Endothelial cell of umbilical vein (primary cell): ENCODE measurements around the gene TMEM140. TPM values are rescaled to one million over a fixed set of nuclear protein-coding genes. Genes with fewer than 3 reads are reported as not detected.

Experiments
- BruUV-seq: library from RNA; stranded (reverse); fragments of 400-500 nt; replicated peaks from 2 replicates; lab custom pipeline; 2021; lab: Mats Ljungman, UMichigan
- CTCF ChIA-PET: fragments of 300-600, 350-600 bp; sonication (Branson Sonifier 250); formaldehyde crosslinking; loops from one replicate; lab custom pipeline; 2021; ENCODE audit warnings: antibody characterized with exemption, inconsistent platforms; lab: Charles Lee
- POLR2A ChIA-PET: fragments of 300-600, 350-600 bp; sonication (Branson Sonifier 250); formaldehyde crosslinking; loops from one replicate; lab custom pipeline; 2021; ENCODE audit warnings: antibody characterized with exemption, inconsistent platforms; lab: Charles Lee
- DNase-seq: peaks from one replicate; pipeline ENCODE4 v3.0.0-alpha.2; 2011; ENCODE audit warnings: low read depth, low spot score
- FAIRE-seq: peaks from 2 replicates; lab custom pipeline; 2011; peaks lifted over from hg19 to GRCh38; lab: Jason Lieb, UNC
- H2AFZ ChIP-seq: 2 replicates; pipeline ENCODE4 v1.6.0; 2012; ENCODE audit warnings: low read depth, low read length, control low read depth, inconsistent platforms
- H3K27ac ChIP-seq: 2 replicates; pipeline ENCODE4 v1.5.1; 2011; ENCODE audit warnings: low read depth, mild to moderate bottlenecking, control low read depth, low read length, moderate library complexity; ENCODE audit not compliant: insufficient read depth
- H3K27me3 ChIP-seq, 2 experiments: 2 replicates each; pipeline versions ENCODE4 v1.6.0 to v1.6.1; 2011; ENCODE audit warnings: low read length in 2 of 2, mixed read lengths in 1 of 2; ENCODE audit not compliant: control insufficient read depth in 2 of 2, insufficient read depth in 2 of 2
- H3K36me3 ChIP-seq, 2 experiments: 2 replicates in 1 of 2; 3 replicates in 1 of 2; pipeline ENCODE4 v1.5.1; 2011; ENCODE audit warnings: low read length in 2 of 2, mild to moderate bottlenecking in 1 of 2, moderate library complexity in 1 of 2; ENCODE audit not compliant: control insufficient read depth in 2 of 2, insufficient read depth in 2 of 2; ENCODE audit errors: extremely low read depth in 1 of 2
- H3K4me1 ChIP-seq: 3 replicates; pipeline ENCODE4 v1.5.1; 2011; ENCODE audit warnings: mild to moderate bottlenecking, low read length; ENCODE audit not compliant: control insufficient read depth, insufficient read depth; ENCODE audit errors: extremely low read depth
- H3K4me2 ChIP-seq: 2 replicates; pipeline ENCODE4 v1.6.1; 2011; ENCODE audit warnings: low read length, control low read depth, mixed read lengths; ENCODE audit not compliant: insufficient read depth
- H3K4me3 ChIP-seq, 3 experiments: fragments of 200-600 bp in 1 of 3; sonication (generic), shearing (Covaris generic) in 1 of 3; replicated peaks in 1 of 3; 2 replicates each; pipeline ENCODE4 v1.5.1; 2011 to 2016; ENCODE audit warnings: control low read depth in 3 of 3, low read length in 3 of 3, mild to moderate bottlenecking in 2 of 3, inconsistent platforms in 1 of 3, low read depth in 1 of 3, moderate library complexity in 1 of 3; ENCODE audit not compliant: insufficient read depth in 1 of 3
- H3K79me2 ChIP-seq: 2 replicates; pipeline ENCODE4 v1.6.0; 2012; ENCODE audit warnings: low read length, inconsistent platforms; ENCODE audit not compliant: control insufficient read depth, insufficient read depth
- H3K9ac ChIP-seq: replicated peaks from 2 replicates; pipeline ENCODE3; 2011; ENCODE audit warnings: low read length, control low read depth; ENCODE audit not compliant: insufficient read depth; ENCODE audit errors: extremely low read depth
- H3K9me1 ChIP-seq: replicated peaks from 3 replicates; pipeline ENCODE4 v1.6.0; 2011; ENCODE audit warnings: mild to moderate bottlenecking, low read length; ENCODE audit not compliant: control insufficient read depth, insufficient read depth; ENCODE audit errors: extremely low read depth
- H3K9me3 ChIP-seq: replicated peaks from 2 replicates; pipeline ENCODE4 v1.5.1; 2012; ENCODE audit warnings: low read length, inconsistent platforms; ENCODE audit not compliant: control insufficient read depth, insufficient read depth
- H4K20me1 ChIP-seq: replicated peaks from 2 replicates; pipeline ENCODE3; 2011; ENCODE audit warnings: mild to moderate bottlenecking, low read length; ENCODE audit not compliant: control insufficient read depth, insufficient read depth; ENCODE audit errors: extremely low read depth
- CTCF ChIP-seq, 2 donors: IDR thresholded peaks; 1 replicate in 1 of 2; 2 replicates in 1 of 2; pipeline ENCODE4 v1.5.1; 2011; ENCODE audit warnings: low read length in 2 of 2, mild to moderate bottlenecking in 2 of 2, moderate library complexity in 2 of 2, control low read depth in 1 of 2, inconsistent platforms in 1 of 2, low read depth in 1 of 2; ENCODE audit not compliant: insufficient read depth in 1 of 2; ENCODE audit errors: extremely low read depth in 1 of 2
- EZH2 ChIP-seq: IDR thresholded peaks from 2 replicates; pipeline ENCODE4 v1.6.1; 2012; ENCODE audit warnings: borderline replicate concordance, low read depth, mild to moderate bottlenecking, moderate library complexity, low read length, inconsistent platforms; ENCODE audit not compliant: severe bottlenecking
- FOS ChIP-seq: IDR thresholded peaks from 2 replicates; pipeline ENCODE4 v1.6.1; 2011; ENCODE audit warnings: mild to moderate bottlenecking, low read length, moderate library complexity, borderline replicate concordance; ENCODE audit not compliant: insufficient read depth
- GATA2 ChIP-seq: IDR thresholded peaks from 2 replicates; pipeline ENCODE4 v1.7.0; 2011; ENCODE audit warnings: low read depth, mild to moderate bottlenecking, moderate library complexity, mixed read lengths, low read length; ENCODE audit not compliant: insufficient read length, insufficient read depth
- JUN ChIP-seq: IDR thresholded peaks from 2 replicates; pipeline ENCODE4 v1.6.1; 2011; ENCODE audit warnings: borderline replicate concordance, low read depth; ENCODE audit not compliant: insufficient read length, insufficient read depth
- MAX ChIP-seq: IDR thresholded peaks from 2 replicates; pipeline ENCODE4 v1.6.1; 2011; ENCODE audit not compliant: insufficient read depth, insufficient read length
- MYC ChIP-seq: IDR thresholded peaks from one replicate; pipeline ENCODE4 v1.6.1; 2011; ENCODE audit warnings: mild to moderate bottlenecking, low read depth, low read length
- POLR2A ChIP-seq: IDR thresholded peaks from 2 replicates; pipeline ENCODE4 v1.6.1; 2012; ENCODE audit warnings: low read depth, mild to moderate bottlenecking, control low read depth, low read length
- POLR2AphosphoS5 ChIP-seq: IDR thresholded peaks from 2 replicates; pipeline ENCODE4 v1.6.1; 2012; ENCODE audit warnings: low read depth, mild to moderate bottlenecking, control low read depth, low read length, moderate library complexity; ENCODE audit not compliant: insufficient read depth
- dilution Hi-C: fragments of 300-500 bp; cut with MboI; formaldehyde crosslinking; loops from one replicate; pipeline ENCODE4 v1.15.0; 2019; ENCODE audit warnings: low sequenced_read_pairs; ENCODE audit not compliant: extremely low pct_ligation_motif_present
- intact Hi-C: fragments of 100-400 bp; cut with micrococcal nuclease; formaldehyde crosslinking; loops from one replicate; pipeline ENCODE4 v1.10.0; 2022
- polyA plus RNA-seq, 4 experiments: library from polyadenylated mRNA; depleted of rRNA in 3 of 4; stranded (reverse) in 3 of 4; unstranded in 1 of 4; fragments of >200 nt; gene quantifications; 2 replicates each; pipeline versions ENCODE4 v1.2.1 to v1.2.3, GENCODE V29; 2011 to 2012; ENCODE audit warnings: missing spikeins in 1 of 4
- total RNA-seq: library from RNA; stranded (reverse); gene quantifications from 2 replicates; pipeline ENCODE4 v1.2.3, GENCODE V29; 2021

Gene TMEM140
- total and polyA plus RNA-seq, 2 donors (not counting 3 experiments of a cell fraction or from before 2014, with no cell fraction given): 17.9 to 26.5 TPM

- FAIRE-seq (no peak), DNase-seq (no peak)
- POLR2A ChIA-PET: no interaction called here
- H4K20me1 ChIP-seq: no peaks in the 10 kb centered on the region
- intact Hi-C loops: no loop called here
- no peak overlapping the region for H3K9ac ChIP-seq
- no peaks in the 10 kb centered on the region for H3K79me2 ChIP-seq
- H3K27ac ChIP-seq: no peak overlapping the region
- no peaks in the 10 kb centered on the region for H3K36me3 ChIP-seq
- dilution Hi-C loops: no loop called here
- BruUV-seq: no TSS peak
- H3K4me1 ChIP-seq: no peaks in the 10 kb centered on the region
- no peaks in the 10 kb centered on the region for H3K9me1 ChIP-seq
- no peak overlapping the region for H2AFZ ChIP-seq
- H3K27me3 ChIP-seq: no peaks in the 10 kb centered on the region
- no peak overlapping the region for H3K4me3 ChIP-seq
- H3K4me2 ChIP-seq: no peak overlapping the region
- no peaks in the 10 kb centered on the region for H3K9me3 ChIP-seq
- TF ChIP-seq MAX: no peak
- no peak for TF ChIP-seq POLR2AphosphoS5
- TF ChIP-seq CTCF (IDR thresholded peaks at IDR 0.05; ENCODE audit: extremely low read depth in 1 of 2, insufficient read depth in 1 of 2, low read depth in 1 of 2, low read length in 2 of 2): no peak
- no peak for TF ChIP-seq POLR2A
- TF ChIP-seq EZH2: no peak
- TF ChIP-seq FOS: no peak
- TF ChIP-seq GATA2: no peak
- no peak for TF ChIP-seq JUN
- no peak for TF ChIP-seq MYC
- CTCF ChIA-PET: interaction anchor here (1.0 to 1.3 kb wide), 2 partner anchors 218 to 480 kb away, joined by 3 to 5 read pairs; partner anchors contain the start of gene AGBL3
These were observed 57.0 kb downstream of the TMEM140 start for GRCh38 chr7:135204876-135205275.
